Measurements from ENCODE around the gene RNPEPL1.

The RNPEPL1 gene

GRCh38 chr2:240598311-240598911, 30.1 kb downstream of the RNPEPL1 start:
- Histone ChIP-seq H4K12ac (ENCODE audit: low read depth, low read length) (no peak overlapping the region), H3K18ac (ENCODE audit: low read length) (no peak overlapping the region), H3K4ac (ENCODE audit: low read depth, low read length) (no peak overlapping the region), H3K36me3 (ENCODE audit: control insufficient read depth in 1 of 2, insufficient read depth in 2 of 2, low read length in 2 of 2) (peaks cover 29 to 37% of the 10 kb centered on the region in 2 experiments), H2BK12ac (ENCODE audit: low read length) (no peak overlapping the region), H3K4me1 (ENCODE audit: control insufficient read depth in 1 of 2, insufficient read depth in 2 of 2, low read length in 2 of 2) (no peaks in the 10 kb centered on the region), H2BK5ac (ENCODE audit: low read depth, low read length, poor library complexity) (no peak overlapping the region), H3K27me3 (ENCODE audit: insufficient read depth, low read length) (no peaks in the 10 kb centered on the region), H3K14ac (ENCODE audit: low read length) (no peak overlapping the region), H3K4me3 (ENCODE audit: low read depth, low read length) (no peak overlapping the region), H2AFZ (ENCODE audit: insufficient read depth, low read length, poor library complexity) (no peak overlapping the region), H3K79me1 (ENCODE audit: low read length) (no peaks in the 10 kb centered on the region), H3K9ac (ENCODE audit: low read length) (no peak overlapping the region), H4K91ac (ENCODE audit: low read depth, low read length) (no peak overlapping the region), H3K79me2 (ENCODE audit: control insufficient read depth, insufficient read depth, low read length, poor library complexity) (no peaks in the 10 kb centered on the region), H2AK5ac (ENCODE audit: low read length) (no peak overlapping the region), H4K8ac (ENCODE audit: low read depth, low read length) (no peak overlapping the region), H2BK120ac (ENCODE audit: insufficient read depth, low read length, poor library complexity) (no peak overlapping the region), H3K4me2 (ENCODE audit: low read length) (no peak overlapping the region), H3K9me3 (ENCODE audit: insufficient read depth, low read depth, low read length) (no peaks in the 10 kb centered on the region), H3K23ac (ENCODE audit: low read length) (no peak overlapping the region), H3K27ac (ENCODE audit: low read depth, low read length) (no peak overlapping the region)
- no peak for DNase-seq
- WGBS (ENCODE audit: extremely low coverage, insufficient coverage, insufficient read length): no CpG with 5 or more reads among the region's 17 CpGs

DNA sequence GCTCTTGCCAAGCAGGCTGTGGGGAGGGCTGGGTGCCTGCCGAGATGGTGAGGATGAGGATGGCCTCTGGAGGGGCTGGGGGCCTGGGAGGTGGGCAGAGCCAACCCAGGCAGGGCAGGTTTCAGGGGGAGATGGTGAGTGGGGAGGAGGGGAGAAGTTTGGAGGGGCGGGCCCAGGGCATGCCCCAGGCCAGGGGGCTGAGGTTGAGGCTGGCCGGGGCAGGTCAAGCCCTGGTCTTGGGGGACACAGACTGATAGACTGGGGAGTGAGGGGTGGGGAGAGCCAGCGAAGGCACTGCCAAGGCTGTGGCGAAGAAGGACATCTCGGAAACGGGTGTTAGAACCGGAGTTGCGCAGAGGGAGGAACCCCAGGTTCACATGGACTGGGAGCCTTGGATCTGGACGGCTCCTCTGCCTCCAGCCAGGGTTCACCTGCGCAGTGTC, 30.9 kb downstream of the RNPEPL1 start:
- Histone ChIP-seq H3K4ac (ENCODE audit: low read depth, low read length) (no peak overlapping the region), H3K14ac (ENCODE audit: low read length) (no peak overlapping the region), H3K23ac (ENCODE audit: low read length) (no peak overlapping the region), H3K9me3 (ENCODE audit: insufficient read depth, low read depth, low read length) (no peaks in the 10 kb centered on the region), H2BK5ac (ENCODE audit: low read depth, low read length, poor library complexity) (no peak overlapping the region), H2AK5ac (ENCODE audit: low read length) (no peak overlapping the region), H3K4me3 (ENCODE audit: low read depth, low read length) (no peak overlapping the region), H3K4me1 (ENCODE audit: control insufficient read depth in 1 of 2, insufficient read depth in 2 of 2, low read length in 2 of 2) (no peaks in the 10 kb centered on the region), H3K9ac (ENCODE audit: low read length) (no peak overlapping the region), H4K8ac (ENCODE audit: low read depth, low read length) (no peak overlapping the region), H3K27me3 (ENCODE audit: insufficient read depth, low read length) (no peaks in the 10 kb centered on the region), H2BK12ac (ENCODE audit: low read length) (no peak overlapping the region), H3K4me2 (ENCODE audit: low read length) (no peak overlapping the region), H2AFZ (ENCODE audit: insufficient read depth, low read length, poor library complexity) (no peak overlapping the region), H2BK120ac (ENCODE audit: insufficient read depth, low read length, poor library complexity) (no peak overlapping the region), H3K27ac (ENCODE audit: low read depth, low read length) (no peak overlapping the region), H4K91ac (ENCODE audit: low read depth, low read length) (no peak overlapping the region), H3K79me1 (ENCODE audit: low read length) (no peaks in the 10 kb centered on the region), H4K12ac (ENCODE audit: low read depth, low read length) (no peak overlapping the region), H3K79me2 (ENCODE audit: control insufficient read depth, insufficient read depth, low read length, poor library complexity) (no peaks in the 10 kb centered on the region), H3K36me3 (ENCODE audit: control insufficient read depth in 1 of 2, insufficient read depth in 2 of 2, low read length in 2 of 2) (peaks cover 25 to 35% of the 10 kb centered on the region in 2 experiments), H3K18ac (ENCODE audit: low read length) (no peak overlapping the region)
- no peak for DNase-seq
- no CpG with 5 or more reads among the region's 11 CpGs for WGBS (ENCODE audit: extremely low coverage, insufficient coverage, insufficient read length)

DNA sequence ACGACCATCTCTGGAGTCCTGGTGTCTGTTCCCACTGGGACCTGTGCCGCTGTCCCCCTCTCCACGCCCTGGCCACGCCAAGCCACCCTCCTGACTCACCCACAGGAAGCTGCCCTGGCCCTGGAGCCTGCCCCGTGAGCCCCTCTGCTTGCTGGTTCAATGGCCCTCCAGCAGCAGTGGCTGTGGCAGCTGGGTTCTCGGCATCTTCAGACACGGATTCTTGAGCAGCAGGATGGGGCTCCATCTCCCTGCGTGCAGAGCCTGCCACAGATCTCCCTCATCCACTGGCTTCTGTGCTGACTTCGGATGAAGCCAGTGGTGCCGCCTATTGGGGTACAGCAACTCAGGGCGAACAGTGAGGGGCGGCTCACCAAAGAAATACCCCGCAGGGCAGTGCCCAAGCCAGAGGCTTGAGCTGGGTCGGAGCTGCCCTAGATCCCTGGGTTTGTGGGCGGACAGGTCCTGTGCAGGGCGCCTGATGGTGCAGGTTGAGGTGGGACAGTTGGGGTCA, 32.2 kb downstream of the RNPEPL1 start:
- no peaks in the 10 kb centered on the region for H3K9me3 ChIP-seq (ENCODE audit: insufficient read depth, low read depth, low read length)
- H2AFZ ChIP-seq (ENCODE audit: insufficient read depth, low read length, poor library complexity): no peak overlapping the region
- H3K27ac ChIP-seq (ENCODE audit: low read depth, low read length): no peak overlapping the region
- H3K27me3 ChIP-seq (ENCODE audit: insufficient read depth, low read length): no peaks in the 10 kb centered on the region
- H3K14ac ChIP-seq (ENCODE audit: low read length): no peak overlapping the region
- H4K91ac ChIP-seq (ENCODE audit: low read depth, low read length): no peak overlapping the region
- no peak overlapping the region for H3K4me3 ChIP-seq (ENCODE audit: low read depth, low read length)
- no peaks in the 10 kb centered on the region for H3K79me1 ChIP-seq (ENCODE audit: low read length)
- WGBS (ENCODE audit: extremely low coverage, insufficient coverage, insufficient read length): no CpG with 5 or more reads among the region's 16 CpGs
- H3K18ac ChIP-seq (ENCODE audit: low read length): no peak overlapping the region
- no peak overlapping the region for H2BK5ac ChIP-seq (ENCODE audit: low read depth, low read length, poor library complexity)
- H2BK120ac ChIP-seq (ENCODE audit: insufficient read depth, low read length, poor library complexity): no peak overlapping the region
- peaks cover 24 to 29% of the 10 kb centered on the region in 2 experiments for H3K36me3 ChIP-seq (ENCODE audit: control insufficient read depth in 1 of 2, insufficient read depth in 2 of 2, low read length in 2 of 2)
- H4K8ac ChIP-seq (ENCODE audit: low read depth, low read length): no peak overlapping the region
- no peak overlapping the region for H3K4me2 ChIP-seq (ENCODE audit: low read length)
- no peak for DNase-seq
- no peaks in the 10 kb centered on the region for H3K4me1 ChIP-seq (ENCODE audit: control insufficient read depth in 1 of 2, insufficient read depth in 2 of 2, low read length in 2 of 2)
- no peak overlapping the region for H4K12ac ChIP-seq (ENCODE audit: low read depth, low read length)
- no peak overlapping the region for H2BK12ac ChIP-seq (ENCODE audit: low read length)
- H3K9ac ChIP-seq (ENCODE audit: low read length): no peak overlapping the region
- H3K4ac ChIP-seq (ENCODE audit: low read depth, low read length): no peak overlapping the region
- no peak overlapping the region for H3K23ac ChIP-seq (ENCODE audit: low read length)
- no peak overlapping the region for H2AK5ac ChIP-seq (ENCODE audit: low read length)
- no peaks in the 10 kb centered on the region for H3K79me2 ChIP-seq (ENCODE audit: control insufficient read depth, insufficient read depth, low read length, poor library complexity)

- DNase-seq: no peak
- Histone ChIP-seq H3K18ac (ENCODE audit: low read length) (no peak overlapping the region), H2BK12ac (ENCODE audit: low read length) (no peak overlapping the region), H4K91ac (ENCODE audit: low read depth, low read length) (no peak overlapping the region), H2BK120ac (ENCODE audit: insufficient read depth, low read length, poor library complexity) (no peak overlapping the region), H3K4me3 (ENCODE audit: low read depth, low read length) (no peak overlapping the region), H3K27me3 (ENCODE audit: insufficient read depth, low read length) (no peaks in the 10 kb centered on the region), H2AFZ (ENCODE audit: insufficient read depth, low read length, poor library complexity) (no peak overlapping the region), H3K79me1 (ENCODE audit: low read length) (no peaks in the 10 kb centered on the region), H3K4me1 (ENCODE audit: control insufficient read depth in 1 of 2, insufficient read depth in 2 of 2, low read length in 2 of 2) (no peaks in the 10 kb centered on the region), H3K36me3 (ENCODE audit: control insufficient read depth in 1 of 2, insufficient read depth in 2 of 2, low read length in 2 of 2) (peaks cover 19 to 24% of the 10 kb centered on the region in 2 experiments), H3K4ac (ENCODE audit: low read depth, low read length) (no peak overlapping the region), H2BK5ac (ENCODE audit: low read depth, low read length, poor library complexity) (no peak overlapping the region), H3K23ac (ENCODE audit: low read length) (no peak overlapping the region), H3K9me3 (ENCODE audit: insufficient read depth, low read depth, low read length) (peaks cover 1% of the 10 kb centered on the region), H4K12ac (ENCODE audit: low read depth, low read length) (no peak overlapping the region), H3K79me2 (ENCODE audit: control insufficient read depth, insufficient read depth, low read length, poor library complexity) (no peaks in the 10 kb centered on the region), H3K9ac (ENCODE audit: low read length) (no peak overlapping the region), H4K8ac (ENCODE audit: low read depth, low read length) (no peak overlapping the region), H3K4me2 (ENCODE audit: low read length) (no peak overlapping the region), H3K14ac (ENCODE audit: low read length) (no peak overlapping the region), H3K27ac (ENCODE audit: low read depth, low read length) (no peak overlapping the region), H2AK5ac (ENCODE audit: low read length) (no peak overlapping the region)
- WGBS (ENCODE audit: extremely low coverage, insufficient coverage, insufficient read length): no CpG with 5 or more reads among the region's 20 CpGs
These were observed 33.0 kb downstream of the RNPEPL1 start for GRCh38 chr2:240601061-240601830.
